Fibroblast of villous mesenchyme (primary cell): ENCODE measurements around the gene MYBPH. TPM values are rescaled to one million over a fixed set of nuclear protein-coding genes. Genes with fewer than 3 reads are reported as not detected.

Experiments
- DNase-seq: peaks from one replicate; pipeline ENCODE4 v3.0.0-alpha.2; 2010; ENCODE audit warnings: low read depth
- H3K4me3 ChIP-seq: 2 replicates; pipeline ENCODE4 v1.5.1; 2011; ENCODE audit warnings: low read depth, mild to moderate bottlenecking, low read length
- CTCF ChIP-seq: IDR thresholded peaks from 2 replicates; pipeline ENCODE4 v1.5.1; 2012; ENCODE audit warnings: low read depth, mild to moderate bottlenecking, low read length; ENCODE audit not compliant: insufficient read depth
- total RNA-seq: library from RNA; depleted of rRNA; stranded (reverse); fragments of >200 nt; gene quantifications from 2 replicates; pipeline ENCODE4 v1.2.3, GENCODE V29; 2012

MYBPH gene
- total RNA-seq, 1 donor, result 0.43 TPM

- no peak for DNase-seq
- no peak for TF ChIP-seq CTCF
- no peak overlapping the region for H3K4me3 ChIP-seq
These were observed 7.3 kb downstream of the MYBPH start for GRCh38 chr1:203168256-203168786.

- DNase-seq, result no peak
- TF ChIP-seq CTCF, result no peak
- no peak overlapping the region for H3K4me3 ChIP-seq
These were observed 7.8 kb downstream of the MYBPH start for GRCh38 chr1:203167913-203168200.

- DNase-seq, result peak; percentile 15
- no peak overlapping the region for H3K4me3 ChIP-seq
- TF ChIP-seq CTCF, result no peak
These were observed 8.4 kb downstream of the MYBPH start for GRCh38 chr1:203167026-203167912.

GRCh38 chr1:203166192-203166940, 9.3 kb downstream of the MYBPH start:
- H3K4me3 ChIP-seq, result no peak overlapping the region
- peak; percentile 27 for TF ChIP-seq CTCF
- no peak for DNase-seq

GRCh38 chr1:203165800-203166161, 9.8 kb downstream of the MYBPH start:
- no peak for DNase-seq
- no peak for TF ChIP-seq CTCF
- no peak overlapping the region for H3K4me3 ChIP-seq

- no peak overlapping the region for H3K4me3 ChIP-seq
- TF ChIP-seq CTCF, result no peak
These were observed 10.4 kb downstream of the MYBPH start for GRCh38 chr1:203165101-203165799.

More at GRCh38 chr1:203165101-203165799, 10.4 kb downstream of the MYBPH start:
- DNase-seq, result no peak
